Endothelial cell of umbilical vein (primary cell): Measurements from ENCODE around the gene SNX30. TPM values are rescaled to one million over a fixed set of nuclear protein-coding genes. Genes with fewer than 3 reads are reported as not detected.

Experiments
- BruUV-seq: library from RNA; stranded (reverse); fragments of 400-500 nt; replicated peaks from 2 replicates; lab custom pipeline; 2021; lab: Mats Ljungman, UMichigan
- CTCF ChIA-PET: fragments of 300-600, 350-600 bp; sonication (Branson Sonifier 250); formaldehyde crosslinking; loops from one replicate; lab custom pipeline; 2021; ENCODE audit warnings: antibody characterized with exemption, inconsistent platforms; lab: Charles Lee
- POLR2A ChIA-PET: fragments of 300-600, 350-600 bp; sonication (Branson Sonifier 250); formaldehyde crosslinking; loops from one replicate; lab custom pipeline; 2021; ENCODE audit warnings: antibody characterized with exemption, inconsistent platforms; lab: Charles Lee
- DNase-seq: peaks from one replicate; pipeline ENCODE4 v3.0.0-alpha.2; 2011; ENCODE audit warnings: low read depth, low spot score
- FAIRE-seq: peaks from 2 replicates; lab custom pipeline; 2011; peaks lifted over from hg19 to GRCh38; lab: Jason Lieb, UNC
- H2AFZ ChIP-seq: 2 replicates; pipeline ENCODE4 v1.6.0; 2012; ENCODE audit warnings: low read depth, low read length, control low read depth, inconsistent platforms
- H3K27ac ChIP-seq: 2 replicates; pipeline ENCODE4 v1.5.1; 2011; ENCODE audit warnings: low read depth, mild to moderate bottlenecking, control low read depth, low read length, moderate library complexity; ENCODE audit not compliant: insufficient read depth
- H3K27me3 ChIP-seq, 2 experiments: 2 replicates each; pipeline versions ENCODE4 v1.6.0 to v1.6.1; 2011; ENCODE audit warnings: low read length in 2 of 2, mixed read lengths in 1 of 2; ENCODE audit not compliant: control insufficient read depth in 2 of 2, insufficient read depth in 2 of 2
- H3K36me3 ChIP-seq, 2 experiments: 2 replicates in 1 of 2; 3 replicates in 1 of 2; pipeline ENCODE4 v1.5.1; 2011; ENCODE audit warnings: low read length in 2 of 2, mild to moderate bottlenecking in 1 of 2, moderate library complexity in 1 of 2; ENCODE audit not compliant: control insufficient read depth in 2 of 2, insufficient read depth in 2 of 2; ENCODE audit errors: extremely low read depth in 1 of 2
- H3K4me1 ChIP-seq: 3 replicates; pipeline ENCODE4 v1.5.1; 2011; ENCODE audit warnings: mild to moderate bottlenecking, low read length; ENCODE audit not compliant: control insufficient read depth, insufficient read depth; ENCODE audit errors: extremely low read depth
- H3K4me2 ChIP-seq: 2 replicates; pipeline ENCODE4 v1.6.1; 2011; ENCODE audit warnings: low read length, control low read depth, mixed read lengths; ENCODE audit not compliant: insufficient read depth
- H3K4me3 ChIP-seq, 3 experiments: fragments of 200-600 bp in 1 of 3; sonication (generic), shearing (Covaris generic) in 1 of 3; replicated peaks in 1 of 3; 2 replicates each; pipeline ENCODE4 v1.5.1; 2011 to 2016; ENCODE audit warnings: control low read depth in 3 of 3, low read length in 3 of 3, mild to moderate bottlenecking in 2 of 3, inconsistent platforms in 1 of 3, low read depth in 1 of 3, moderate library complexity in 1 of 3; ENCODE audit not compliant: insufficient read depth in 1 of 3
- H3K79me2 ChIP-seq: 2 replicates; pipeline ENCODE4 v1.6.0; 2012; ENCODE audit warnings: low read length, inconsistent platforms; ENCODE audit not compliant: control insufficient read depth, insufficient read depth
- H3K9ac ChIP-seq: replicated peaks from 2 replicates; pipeline ENCODE3; 2011; ENCODE audit warnings: low read length, control low read depth; ENCODE audit not compliant: insufficient read depth; ENCODE audit errors: extremely low read depth
- H3K9me1 ChIP-seq: replicated peaks from 3 replicates; pipeline ENCODE4 v1.6.0; 2011; ENCODE audit warnings: mild to moderate bottlenecking, low read length; ENCODE audit not compliant: control insufficient read depth, insufficient read depth; ENCODE audit errors: extremely low read depth
- H3K9me3 ChIP-seq: replicated peaks from 2 replicates; pipeline ENCODE4 v1.5.1; 2012; ENCODE audit warnings: low read length, inconsistent platforms; ENCODE audit not compliant: control insufficient read depth, insufficient read depth
- H4K20me1 ChIP-seq: replicated peaks from 2 replicates; pipeline ENCODE3; 2011; ENCODE audit warnings: mild to moderate bottlenecking, low read length; ENCODE audit not compliant: control insufficient read depth, insufficient read depth; ENCODE audit errors: extremely low read depth
- EZH2 ChIP-seq: IDR thresholded peaks from 2 replicates; pipeline ENCODE4 v1.6.1; 2012; ENCODE audit warnings: borderline replicate concordance, low read depth, mild to moderate bottlenecking, moderate library complexity, low read length, inconsistent platforms; ENCODE audit not compliant: severe bottlenecking
- FOS ChIP-seq: IDR thresholded peaks from 2 replicates; pipeline ENCODE4 v1.6.1; 2011; ENCODE audit warnings: mild to moderate bottlenecking, low read length, moderate library complexity, borderline replicate concordance; ENCODE audit not compliant: insufficient read depth
- GATA2 ChIP-seq: IDR thresholded peaks from 2 replicates; pipeline ENCODE4 v1.7.0; 2011; ENCODE audit warnings: low read depth, mild to moderate bottlenecking, moderate library complexity, mixed read lengths, low read length; ENCODE audit not compliant: insufficient read length, insufficient read depth
- JUN ChIP-seq: IDR thresholded peaks from 2 replicates; pipeline ENCODE4 v1.6.1; 2011; ENCODE audit warnings: borderline replicate concordance, low read depth; ENCODE audit not compliant: insufficient read length, insufficient read depth
- MYC ChIP-seq: IDR thresholded peaks from one replicate; pipeline ENCODE4 v1.6.1; 2011; ENCODE audit warnings: mild to moderate bottlenecking, low read depth, low read length
- POLR2A ChIP-seq: IDR thresholded peaks from 2 replicates; pipeline ENCODE4 v1.6.1; 2012; ENCODE audit warnings: low read depth, mild to moderate bottlenecking, control low read depth, low read length
- dilution Hi-C: fragments of 300-500 bp; cut with MboI; formaldehyde crosslinking; loops from one replicate; pipeline ENCODE4 v1.15.0; 2019; ENCODE audit warnings: low sequenced_read_pairs; ENCODE audit not compliant: extremely low pct_ligation_motif_present
- intact Hi-C: fragments of 100-400 bp; cut with micrococcal nuclease; formaldehyde crosslinking; loops from one replicate; pipeline ENCODE4 v1.10.0; 2022
- polyA plus RNA-seq, 4 experiments: library from polyadenylated mRNA; depleted of rRNA in 3 of 4; stranded (reverse) in 3 of 4; unstranded in 1 of 4; fragments of >200 nt; gene quantifications; 2 replicates each; pipeline versions ENCODE4 v1.2.1 to v1.2.3, GENCODE V29; 2011 to 2012; ENCODE audit warnings: missing spikeins in 1 of 4
- total RNA-seq: library from RNA; stranded (reverse); gene quantifications from 2 replicates; pipeline ENCODE4 v1.2.3, GENCODE V29; 2021
- TF ChIP-seq, protein P1 (sequence below): IDR thresholded peaks from 2 replicates; pipeline ENCODE4 v1.6.1; 2011; ENCODE audit not compliant: insufficient read depth, insufficient read length

SNX30 gene
- total and polyA plus RNA-seq, 2 donors (not counting 3 experiments of a cell fraction or from before 2014, with no cell fraction given) = 2.8 to 6.3 TPM

DNA sequence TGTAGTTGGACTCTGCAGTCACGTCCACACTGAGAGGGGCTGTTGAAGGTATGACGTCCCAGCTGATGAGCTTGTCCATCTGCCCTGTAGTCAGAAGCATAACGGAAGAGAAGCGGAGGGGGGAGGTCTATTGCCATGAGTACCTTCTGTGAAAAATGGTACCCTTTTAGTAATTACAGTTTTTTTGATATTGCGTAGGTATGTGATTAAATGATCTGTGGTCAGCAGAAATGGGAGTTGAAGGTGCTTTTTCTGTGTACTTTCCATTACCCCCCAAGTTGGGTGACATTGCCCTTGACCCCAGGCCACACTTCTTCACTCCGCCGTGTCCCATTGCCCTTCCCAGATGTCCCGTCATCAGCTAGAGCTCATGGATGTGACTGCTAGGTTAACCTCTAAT lies 45.9 kb downstream of the SNX30 start:
- H4K20me1 ChIP-seq = no peaks in the 10 kb centered on the region
- no peaks in the 10 kb centered on the region for H3K9me3 ChIP-seq
- H3K79me2 ChIP-seq = no peaks in the 10 kb centered on the region
- no peaks in the 10 kb centered on the region for H3K36me3 ChIP-seq
- no peaks in the 10 kb centered on the region for H3K27me3 ChIP-seq
- intact Hi-C loops (loop anchor here (10.0 kb wide), 1 partner anchor 682 kb away; no protein-coding TSS in a partner anchor), dilution Hi-C loops (no loop called here)
- CTCF ChIA-PET = no interaction called here
- FAIRE-seq (no peak), DNase-seq (no peak)
- no peak overlapping the region for H3K4me2 ChIP-seq
- no peak overlapping the region for H3K4me3 ChIP-seq
- no peak overlapping the region for H3K9ac ChIP-seq
- no peak for TF ChIP-seq JUN
- no peak for TF ChIP-seq FOS
- TF ChIP-seq, protein P1, sequence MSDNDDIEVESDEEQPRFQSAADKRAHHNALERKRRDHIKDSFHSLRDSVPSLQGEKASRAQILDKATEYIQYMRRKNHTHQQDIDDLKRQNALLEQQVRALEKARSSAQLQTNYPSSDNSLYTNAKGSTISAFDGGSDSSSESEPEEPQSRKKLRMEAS = no peak
- no peak overlapping the region for H3K27ac ChIP-seq
- POLR2A ChIA-PET = no interaction called here
- no TSS peak for BruUV-seq
- no peaks in the 10 kb centered on the region for H3K4me1 ChIP-seq
- no peak overlapping the region for H2AFZ ChIP-seq
- no peaks in the 10 kb centered on the region for H3K9me1 ChIP-seq

DNA sequence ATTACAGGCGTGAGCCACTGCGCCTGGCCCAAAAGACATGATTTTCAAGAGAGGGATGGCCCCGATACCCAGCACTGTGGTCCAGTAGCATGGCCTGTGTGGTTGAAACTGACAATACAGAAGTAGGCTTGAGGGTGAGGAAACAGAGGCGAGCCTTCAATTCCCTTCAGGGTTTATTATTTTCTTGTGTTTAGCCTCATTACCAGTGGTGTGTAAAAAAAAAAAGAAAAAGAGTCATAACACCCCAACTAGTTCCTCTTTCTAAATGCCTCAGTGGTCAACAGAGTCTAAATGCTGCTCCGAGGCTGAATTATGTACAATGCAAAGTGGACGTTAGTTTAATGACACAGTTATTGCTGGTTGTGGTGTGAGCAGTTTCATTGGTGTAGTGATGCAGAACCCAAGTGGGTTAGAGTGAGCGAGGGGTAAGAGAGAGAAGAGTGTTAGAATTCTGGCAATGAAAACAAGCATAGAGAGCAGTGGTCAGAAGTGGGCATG lies 58.8 kb downstream of the SNX30 start:
- H3K9me1 ChIP-seq = no peaks in the 10 kb centered on the region
- no peak for FAIRE-seq
- H3K27me3 ChIP-seq = no peaks in the 10 kb centered on the region
- no peaks in the 10 kb centered on the region for H3K36me3 ChIP-seq
- no peak overlapping the region for H3K4me2 ChIP-seq
- intact Hi-C loops = no loop called here
- no peak overlapping the region for H3K4me3 ChIP-seq
- dilution Hi-C loops = no loop called here
- H2AFZ ChIP-seq = no peak overlapping the region
- H4K20me1 ChIP-seq = no peaks in the 10 kb centered on the region
- H3K79me2 ChIP-seq = no peaks in the 10 kb centered on the region
- no peaks in the 10 kb centered on the region for H3K9me3 ChIP-seq
- no peak overlapping the region for H3K27ac ChIP-seq
- no TSS peak for BruUV-seq
- peaks cover 7% of the 10 kb centered on the region for H3K4me1 ChIP-seq
- no peak for TF ChIP-seq EZH2
- no peak for TF ChIP-seq GATA2
- TF ChIP-seq MYC = no peak
- TF ChIP-seq POLR2A = no peak
- ChIA-PET POLR2A (no interaction called here), CTCF (no interaction called here)
- DNase-seq = no peak
- H3K9ac ChIP-seq = no peak overlapping the region
